Epithelial cell of esophagus (primary cell): ENCODE measurements around the gene CALD1.

Experiments
- DNase-seq: peaks from one replicate; pipeline ENCODE4 v3.0.0; 2010; ENCODE audit warnings: low read depth
- H3K4me3 ChIP-seq: 2 replicates; pipeline ENCODE4 v1.5.1; 2011; ENCODE audit warnings: mild to moderate bottlenecking, low read length, control low read depth
- CTCF ChIP-seq: IDR thresholded peaks from 2 replicates; pipeline ENCODE4 v1.5.1; 2011; ENCODE audit warnings: low read depth, mild to moderate bottlenecking, low read length, control low read depth, inconsistent platforms; ENCODE audit not compliant: insufficient read depth; ENCODE audit errors: missing control alignments

The CALD1 gene

GRCh38 chr7:134811765-134812164 is 32.3 kb downstream of the CALD1 start:
- TF ChIP-seq CTCF = no peak
- no peak overlapping the region for H3K4me3 ChIP-seq

GRCh38 chr7:134813663-134814396 is 34.4 kb downstream of the CALD1 start:
- H3K4me3 ChIP-seq = no peak overlapping the region
- TF ChIP-seq CTCF = no peak
- peak; percentile 44 for DNase-seq

More at GRCh38 chr7:134811765-134812164, 32.3 kb downstream of the CALD1 start:
- no peak for DNase-seq

GRCh38 chr7:134814730-134815364 is 35.4 kb downstream of the CALD1 start:
- no peak for TF ChIP-seq CTCF
- no peak overlapping the region for H3K4me3 ChIP-seq
- peak; percentile 66 for DNase-seq

- TF ChIP-seq CTCF = no peak
- peak; percentile 61 for DNase-seq
- no peak overlapping the region for H3K4me3 ChIP-seq
These were observed 39.3 kb downstream of the CALD1 start for GRCh38 chr7:134818613-134819345.

- no peak for TF ChIP-seq CTCF
- H3K4me3 ChIP-seq = no peak overlapping the region
- DNase-seq = no peak
These were observed 40.0 kb downstream of the CALD1 start for GRCh38 chr7:134819401-134819800.

GRCh38 chr7:134820295-134820694 is 40.9 kb downstream of the CALD1 start:
- DNase-seq = no peak
- no peak for TF ChIP-seq CTCF

GRCh38 chr7:134820778-134821177 is 41.3 kb downstream of the CALD1 start:
- DNase-seq = no peak
- H3K4me3 ChIP-seq = no peak overlapping the region
- TF ChIP-seq CTCF = no peak

More at GRCh38 chr7:134820295-134820694, 40.9 kb downstream of the CALD1 start:
- no peak overlapping the region for H3K4me3 ChIP-seq
